H1 (cell line): ENCODE measurements around the gene RICTOR. TPM values are rescaled to one million over a fixed set of nuclear protein-coding genes. Genes with fewer than 3 reads are reported as not detected.
A peak's percentile ranks its signal among the peaks of the same experiment; 100 is the strongest.

Experiments used
- CTCF ChIA-PET: fragments of 300-600 bp; sonication (Branson Sonifier 250); formaldehyde crosslinking; loops from one replicate; lab custom pipeline; 2021; ENCODE audit not compliant: partially characterized antibody; lab: Charles Lee
- POLR2A ChIA-PET: fragments of 300-600 bp; sonication (Branson Sonifier 250); formaldehyde crosslinking; loops from one replicate; lab custom pipeline; 2021; ENCODE audit warnings: inconsistent platforms; ENCODE audit not compliant: partially characterized antibody; lab: Charles Lee
- DNase-seq, 2 experiments: peaks; one replicate each; pipeline versions ENCODE4 v3.0.0 to v3.0.0-alpha.2; 2010 to 2022; ENCODE audit warnings: low spot score in 2 of 2, low read depth in 1 of 2, mixed read lengths in 1 of 2
- FAIRE-seq: peaks from 2 replicates; lab custom pipeline; 2011; peaks lifted over from hg19 to GRCh38; lab: Jason Lieb, UNC
- H2AFZ ChIP-seq: 2 replicates; pipeline ENCODE4 v1.8.1; 2012; ENCODE audit warnings: low read length, inconsistent platforms
- H2AK5ac ChIP-seq: 2 replicates; pipeline ENCODE4 v1.6.1; 2013; ENCODE audit warnings: low read depth, low read length
- H2BK120ac ChIP-seq: replicated peaks from 2 replicates; pipeline ENCODE3; 2013; ENCODE audit warnings: low read depth, low read length, inconsistent platforms
- H2BK12ac ChIP-seq: 2 replicates; pipeline ENCODE4 v1.6.1; 2013; ENCODE audit warnings: low read depth, low read length
- H2BK15ac ChIP-seq: 2 replicates; pipeline ENCODE4 v1.6.1; 2013; ENCODE audit warnings: low read length
- H2BK20ac ChIP-seq: 2 replicates; pipeline ENCODE4 v1.6.1; 2013; ENCODE audit warnings: low read length
- H2BK5ac ChIP-seq: 2 replicates; pipeline ENCODE4 v1.6.1; 2013; ENCODE audit warnings: low read depth, low read length
- H3K14ac ChIP-seq: 2 replicates; pipeline ENCODE4 v1.6.1; 2013; ENCODE audit warnings: inconsistent platforms; ENCODE audit not compliant: insufficient read length
- H3K18ac ChIP-seq: 2 replicates; pipeline ENCODE4 v1.6.1; 2013; ENCODE audit warnings: low read length; ENCODE audit errors: extremely low read depth
- H3K23ac ChIP-seq: 2 replicates; pipeline ENCODE4 v1.6.1; 2013; ENCODE audit warnings: inconsistent platforms; ENCODE audit not compliant: insufficient read length
- H3K23me2 ChIP-seq: 2 replicates; pipeline ENCODE4 v1.6.1; 2013; ENCODE audit warnings: low read depth, low read length
- H3K27ac ChIP-seq: 2 replicates; pipeline ENCODE4 v1.6.1; 2011; ENCODE audit warnings: low read depth, low read length, inconsistent platforms
- H3K27me3 ChIP-seq, 4 experiments: replicated peaks in 1 of 4; 1 replicate in 1 of 4; 2 replicates in 3 of 4; pipeline versions ENCODE4 v1.6.1 to v1.8.1; 2011 to 2013; ENCODE audit warnings: low read length in 3 of 4, mild to moderate bottlenecking in 3 of 4, inconsistent platforms in 2 of 4, mixed read lengths in 2 of 4, moderate library complexity in 1 of 4; ENCODE audit not compliant: control insufficient read depth in 3 of 4, insufficient read depth in 3 of 4; ENCODE audit errors: extremely low read depth in 1 of 4
- H3K36me3 ChIP-seq, 4 experiments: 2 replicates each; pipeline versions ENCODE4 v1.6.1 to v1.8.1; 2011 to 2013; ENCODE audit warnings: mild to moderate bottlenecking in 4 of 4, low read length in 3 of 4, moderate library complexity in 2 of 4, control low read depth in 1 of 4, inconsistent platforms in 1 of 4; ENCODE audit not compliant: insufficient read depth in 4 of 4, control insufficient read depth in 2 of 4
- H3K4ac ChIP-seq: replicated peaks from 2 replicates; pipeline ENCODE3; 2013; ENCODE audit warnings: low read length, low read depth, mixed read lengths, inconsistent platforms; ENCODE audit not compliant: insufficient read length
- H3K4me1 ChIP-seq, 4 experiments: replicated peaks in 1 of 4; 1 replicate in 1 of 4; 2 replicates in 3 of 4; pipeline versions ENCODE4 v1.6.1 to v1.8.1; 2011 to 2013; ENCODE audit warnings: low read length in 3 of 4, inconsistent platforms in 2 of 4, mixed read lengths in 1 of 4; ENCODE audit not compliant: insufficient read depth in 4 of 4, control insufficient read depth in 3 of 4
- H3K4me2 ChIP-seq, 2 experiments: 2 replicates each; pipeline versions ENCODE4 v1.6.1 to v1.8.1; 2011 to 2013; ENCODE audit warnings: low read depth in 2 of 2, low read length in 2 of 2, control low read depth in 1 of 2, inconsistent platforms in 1 of 2, mild to moderate bottlenecking in 1 of 2; ENCODE audit not compliant: insufficient read depth in 1 of 2
- H3K4me3 ChIP-seq, 4 experiments: fragments of 200-600, 300-600 bp in 1 of 4; sonication (generic), shearing (Covaris generic), sonication (Bioruptor Twin) in 1 of 4; 2 replicates each; pipeline versions ENCODE4 v1.5.1 to v1.8.1; 2011 to 2016; ENCODE audit warnings: low read length in 4 of 4, low read depth in 3 of 4, control low read depth in 2 of 4, inconsistent platforms in 2 of 4, mild to moderate bottlenecking in 2 of 4, mixed read lengths in 1 of 4, moderate library complexity in 1 of 4; ENCODE audit not compliant: insufficient read depth in 2 of 4; ENCODE audit errors: extremely low read depth in 1 of 4
- H3K56ac ChIP-seq: replicated peaks from 2 replicates; pipeline ENCODE3; 2013; ENCODE audit warnings: low read depth, mild to moderate bottlenecking, mixed read lengths, low read length, inconsistent platforms; ENCODE audit not compliant: insufficient read length
- H3K79me1 ChIP-seq: 2 replicates; pipeline ENCODE4 v1.6.1; 2013; ENCODE audit warnings: low read depth, low read length, control low read depth
- H3K79me2 ChIP-seq, 2 experiments: 2 replicates each; pipeline versions ENCODE4 v1.6.1 to v1.8.1; 2012 to 2013; ENCODE audit warnings: low read length in 2 of 2, mild to moderate bottlenecking in 2 of 2, inconsistent platforms in 1 of 2; ENCODE audit not compliant: insufficient read depth in 2 of 2, control insufficient read depth in 1 of 2
- H3K9ac ChIP-seq, 4 experiments: replicated peaks in 1 of 4; 1 replicate in 1 of 4; 2 replicates in 3 of 4; pipeline versions ENCODE4 v1.6.1 to v1.8.1; 2011 to 2013; ENCODE audit warnings: low read depth in 3 of 4, low read length in 3 of 4, control low read depth in 2 of 4, mild to moderate bottlenecking in 2 of 4, moderate library complexity in 2 of 4, inconsistent platforms in 1 of 4; ENCODE audit errors: extremely low read depth in 1 of 4
- H3K9me3 ChIP-seq, 2 experiments: 2 replicates each; pipeline versions ENCODE4 v1.6.1 to v1.8.1; 2012 to 2013; ENCODE audit warnings: mild to moderate bottlenecking in 2 of 2, moderate library complexity in 2 of 2, control low read depth in 1 of 2, inconsistent platforms in 1 of 2, low read depth in 1 of 2, low read length in 1 of 2, mixed read lengths in 1 of 2; ENCODE audit not compliant: insufficient read depth in 2 of 2
- H4K20me1 ChIP-seq, 2 experiments: replicated peaks in 1 of 2; 2 replicates each; pipeline versions ENCODE3 to v1.8.1; 2011 to 2013; ENCODE audit warnings: inconsistent platforms in 2 of 2, low read length in 2 of 2, mild to moderate bottlenecking in 1 of 2; ENCODE audit not compliant: insufficient read depth in 2 of 2, control insufficient read depth in 1 of 2
- H4K5ac ChIP-seq: 2 replicates; pipeline ENCODE4 v1.6.1; 2013; ENCODE audit warnings: low read length, low read depth, mixed read lengths, inconsistent platforms; ENCODE audit not compliant: insufficient read length
- H4K8ac ChIP-seq: 2 replicates; pipeline ENCODE4 v1.8.0; 2013; ENCODE audit warnings: mild to moderate bottlenecking, moderate library complexity, low read length, inconsistent platforms; ENCODE audit not compliant: insufficient read depth; ENCODE audit errors: extremely low read depth
- H4K91ac ChIP-seq: replicated peaks from 2 replicates; pipeline ENCODE3; 2013; ENCODE audit warnings: low read length, mixed read lengths, inconsistent platforms; ENCODE audit not compliant: insufficient read length
- CBX8 ChIP-seq: fragments of 300-800, 300-1000 bp; sonication (generic); IDR thresholded peaks from 2 replicates; pipeline ENCODE4 v1.7.1; 2016; ENCODE audit warnings: low read depth, low read length, borderline replicate concordance
- CREB1 ChIP-seq: IDR thresholded peaks from 2 replicates; pipeline ENCODE4 v1.6.1; 2012; ENCODE audit warnings: inconsistent platforms
- EP300 ChIP-seq, 2 experiments: IDR thresholded peaks; 1 replicate in 1 of 2; 2 replicates in 1 of 2; pipeline ENCODE4 v1.6.1; 2011 to 2012; ENCODE audit warnings: low read depth in 2 of 2, low read length in 2 of 2, mild to moderate bottlenecking in 2 of 2, borderline replicate concordance in 1 of 2, inconsistent platforms in 1 of 2, moderate library complexity in 1 of 2
- JUND ChIP-seq: IDR thresholded peaks from 2 replicates; pipeline ENCODE4 v1.6.1; 2011; ENCODE audit warnings: mild to moderate bottlenecking, improper control_type of control experiment, low read length
- MAFK ChIP-seq: IDR thresholded peaks from 2 replicates; pipeline ENCODE4 v1.6.1; 2012; ENCODE audit warnings: low read depth, mild to moderate bottlenecking, improper control_type of control experiment, low read length
- RAD21 ChIP-seq, 2 experiments: IDR thresholded peaks in 1 of 2; conservative IDR thresholded peaks in 1 of 2; 2 replicates each; pipeline ENCODE4 v1.6.1; 2011; ENCODE audit warnings: low read depth in 2 of 2, low read length in 2 of 2, improper control_type of control experiment in 1 of 2, inconsistent platforms in 1 of 2, mild to moderate bottlenecking in 1 of 2, moderate library complexity in 1 of 2
- SIX5 ChIP-seq: IDR thresholded peaks from 2 replicates; pipeline ENCODE4 v1.6.1; 2011; ENCODE audit warnings: mild to moderate bottlenecking, low read depth, low read length
- TAF7 ChIP-seq: optimal IDR thresholded peaks from 2 replicates; pipeline ENCODE3; 2011; ENCODE audit warnings: low read depth, mild to moderate bottlenecking, inconsistent platforms, low read length, moderate library complexity, borderline replicate concordance
- USF2 ChIP-seq: IDR thresholded peaks from 2 replicates; pipeline ENCODE4 v1.6.1; 2011; ENCODE audit warnings: low read length, improper control_type of control experiment
- polyA plus RNA-seq, 7 experiments: library from polyadenylated mRNA; depleted of rRNA in 3 of 7; stranded (reverse) in 5 of 7; unstranded in 2 of 7; fragments of >200 nt in 5 of 7; fragments of 200-250 nt in 2 of 7; gene quantifications; 1 replicate in 5 of 7; 2 replicates in 1 of 7; 4 replicates in 1 of 7; pipeline versions ENCODE4 v1.2.1 to v1.2.3, GENCODE V29; 2011 to 2013; ENCODE audit warnings: missing spikeins in 2 of 7, mixed read lengths in 2 of 7
- total RNA-seq: library from RNA; stranded (reverse); fragmentation: NEBNext Ultra II Directional; extraction: Animal tissue kit (Norgen Biotek cat#: 25700); gene quantifications from 2 replicates; pipeline ENCODE4 v1.2.1, GENCODE V29; 2021

RICTOR gene
- total and polyA plus RNA-seq, 2 of the 8 experiments (the other 6 are each of a cell fraction or from before 2014, with no cell fraction given) = 4.3 to 26.6 TPM

- POLR2A ChIA-PET = no interaction called here
- DNase-seq (no peak), FAIRE-seq (no peak)
- H3K9me3 ChIP-seq = no peaks in the 10 kb centered on the region
- no peak overlapping the region for H2BK20ac ChIP-seq
- H3K27me3 ChIP-seq = no peaks in the 10 kb centered on the region
- H3K4ac ChIP-seq = no peak overlapping the region
- no peak overlapping the region for H4K8ac ChIP-seq
- no peak overlapping the region for H3K14ac ChIP-seq
- no peak overlapping the region for H2BK15ac ChIP-seq
- H3K4me2 ChIP-seq = no peak overlapping the region
- no peak overlapping the region for H3K27ac ChIP-seq
- no peak overlapping the region for H2BK12ac ChIP-seq
- CTCF ChIA-PET = interaction anchor here (1.1 to 2.5 kb wide), 2 partner anchors 102 to 240 kb away, joined by 3 to 7 read pairs; no protein-coding TSS in a partner anchor
- H3K9ac ChIP-seq = no peak overlapping the region
- peaks cover 0 to 6% (median 0%) of the 10 kb centered on the region in 4 experiments; a peak in 2 of 8 replicates for H3K36me3 ChIP-seq
- H2BK120ac ChIP-seq = no peak overlapping the region
- H4K20me1 ChIP-seq = no peaks in the 10 kb centered on the region
- no peak overlapping the region for H2AFZ ChIP-seq
- H4K91ac ChIP-seq = no peak overlapping the region
- no peak overlapping the region for H3K18ac ChIP-seq
- no peak for TF ChIP-seq CBX8
- no peak for TF ChIP-seq EP300 (IDR thresholded peaks at IDR 0.05; ENCODE audit: borderline replicate concordance in 1 of 2, low read depth in 2 of 2, low read length in 2 of 2)
- peak; percentile 75 for TF ChIP-seq MAFK
- TF ChIP-seq TAF7 = no peak
- no peak for TF ChIP-seq JUND
- TF ChIP-seq USF2 = no peak
- no peak for TF ChIP-seq SIX5
- no peak for TF ChIP-seq RAD21 (IDR thresholded peaks at IDR 0.05 in 1 of 2, conservative IDR thresholded peaks at IDR 0.05 in 1 of 2; ENCODE audit: low read depth in 2 of 2, low read length in 2 of 2)
- no peak for TF ChIP-seq CREB1
- H3K56ac ChIP-seq = no peak overlapping the region
- no peaks in the 10 kb centered on the region for H3K79me1 ChIP-seq
- no peaks in the 10 kb centered on the region for H3K23me2 ChIP-seq
- no peak overlapping the region for H2AK5ac ChIP-seq
- H2BK5ac ChIP-seq = no peak overlapping the region
- H3K4me3 ChIP-seq = no peak overlapping the region
- no peaks in the 10 kb centered on the region for H3K79me2 ChIP-seq
- peaks cover 0 to 6% (median 0%) of the 10 kb centered on the region in 4 experiments; a peak in 1 of 7 replicates for H3K4me1 ChIP-seq
- peak overlapping the region; percentile 76 for H4K5ac ChIP-seq
- H3K23ac ChIP-seq = no peak overlapping the region
Observed at GRCh38 chr5:38978036-38978435, 96.2 kb downstream of the RICTOR start.
